Endodermal cell (in vitro differentiated cells): ENCODE results near the gene ALOX5AP. TPM values are rescaled to one million over a fixed set of nuclear protein-coding genes. Genes with fewer than 3 reads are reported as not detected.

Source experiments
- DNase-seq: peaks from one replicate; pipeline ENCODE4 v3.0.0-alpha.2; 2017
- H3K27ac ChIP-seq: 2 replicates; pipeline ENCODE4 v1.5.1; 2013; ENCODE audit warnings: mild to moderate bottlenecking, low read depth, low read length, moderate library complexity
- H3K27me3 ChIP-seq: 2 replicates; pipeline ENCODE4 v1.6.1; 2013; ENCODE audit warnings: mild to moderate bottlenecking, low read length, moderate library complexity; ENCODE audit not compliant: insufficient read depth, control insufficient read depth, poor library complexity, severe bottlenecking
- H3K36me3 ChIP-seq: 2 replicates; pipeline ENCODE4 v1.7.0; 2013; ENCODE audit warnings: mild to moderate bottlenecking, low read length, moderate library complexity; ENCODE audit not compliant: control insufficient read depth, insufficient read depth
- H3K4me1 ChIP-seq: one replicate; pipeline ENCODE4 v1.7.0; 2013; ENCODE audit warnings: low read length; ENCODE audit not compliant: control insufficient read depth, insufficient read depth
- H3K4me3 ChIP-seq: 2 replicates; pipeline ENCODE4 v1.5.1; 2013; ENCODE audit warnings: mild to moderate bottlenecking, low read length, moderate library complexity
- H3K9ac ChIP-seq: 2 replicates; pipeline ENCODE4 v1.6.1; 2013; ENCODE audit warnings: mild to moderate bottlenecking, low read length, moderate library complexity; ENCODE audit not compliant: poor library complexity, severe bottlenecking; ENCODE audit errors: extremely low read depth
- H3K9me3 ChIP-seq: 2 replicates; pipeline ENCODE4 v1.6.1; 2013; ENCODE audit warnings: mild to moderate bottlenecking, low read length, moderate library complexity; ENCODE audit not compliant: control insufficient read depth
- H3K27ac Mint-ChIP-seq: 2 replicates; pipeline ENCODE4 v1.8.0; 2020; ENCODE audit warnings: mixed read lengths
- H3K27me3 Mint-ChIP-seq: 2 replicates; pipeline ENCODE4 v1.8.0; 2021; ENCODE audit warnings: mild to moderate bottlenecking, mixed read lengths; ENCODE audit not compliant: insufficient read depth
- H3K36me3 Mint-ChIP-seq: 2 replicates; pipeline ENCODE4 v1.8.0; 2020; ENCODE audit warnings: low read depth, mixed read lengths
- H3K4me1 Mint-ChIP-seq: 2 replicates; pipeline ENCODE4 v1.8.0; 2020; ENCODE audit warnings: mixed read lengths
- H3K4me3 Mint-ChIP-seq: 2 replicates; pipeline ENCODE4 v1.8.0; 2020; ENCODE audit warnings: mild to moderate bottlenecking, moderate library complexity, mixed read lengths
- H3K9me3 Mint-ChIP-seq: 2 replicates; pipeline ENCODE4 v1.8.0; 2020; ENCODE audit warnings: mild to moderate bottlenecking, mixed read lengths
- CTCF ChIP-seq: fragments of 200-600 bp; sonication (generic); conservative IDR thresholded peaks from 2 replicates; pipeline ENCODE4 v1.5.0; 2021; ENCODE audit warnings: antibody characterized with exemption, mild to moderate bottlenecking
- WGBS, 2 experiments: methylation state at CpG; one replicate each; pipeline versions ENCODE4 v1.1.5 to v1.1.7; 2013; ENCODE audit warnings: missing lambda C conversion rate in 2 of 2, mixed read lengths in 1 of 2; ENCODE audit not compliant: insufficient coverage in 1 of 2, insufficient read length in 1 of 2; 5-methylcytosine and 5-hydroxymethylcytosine counted together
- total RNA-seq, 2 donors: library from RNA; stranded (reverse); fragmentation: NEBNext Ultra II Directional in 1 of 2; extraction: Animal tissue kit (Norgen Biotek cat#: 25700) in 1 of 2; gene quantifications; 2 replicates in 1 of 2; 3 replicates in 1 of 2; pipeline ENCODE4 v1.2.1, GENCODE V29; 2021

The ALOX5AP gene
- total RNA-seq, 2 donors from 2014 or later: not detected

- peaks cover 34% of the 10 kb centered on the region for H3K4me1 Mint-ChIP-seq
- DNase-seq: peak; percentile 55
- no peaks in the 10 kb centered on the region for H3K36me3 ChIP-seq
- H3K9ac ChIP-seq: no peak overlapping the region
- no peak overlapping the region for H3K4me3 ChIP-seq
- 77 to 82% methylated on average over 3 to 9 of the region's 9 CpGs for WGBS, 2 experiments
- H3K27me3 ChIP-seq: no peaks in the 10 kb centered on the region
- H3K36me3 Mint-ChIP-seq: no peaks in the 10 kb centered on the region
- no peaks in the 10 kb centered on the region for H3K9me3 Mint-ChIP-seq
- no peak overlapping the region for H3K4me3 Mint-ChIP-seq
- H3K4me1 ChIP-seq: peaks cover 11% of the 10 kb centered on the region
- no peak overlapping the region for H3K27ac Mint-ChIP-seq
- no peak overlapping the region for H3K27ac ChIP-seq
- TF ChIP-seq CTCF: no peak
- H3K27me3 Mint-ChIP-seq: peaks cover 3% of the 10 kb centered on the region
- no peaks in the 10 kb centered on the region for H3K9me3 ChIP-seq
Observed at GRCh38 chr13:30738526-30739236, 3.3 kb downstream of the ALOX5AP start.

- H3K27me3 ChIP-seq: no peaks in the 10 kb centered on the region
- Mint-ChIP-seq H3K36me3 (no peaks in the 10 kb centered on the region), H3K27me3 (peaks cover 3% of the 10 kb centered on the region), H3K4me1 (peaks cover 35% of the 10 kb centered on the region), H3K4me3 (no peak overlapping the region), H3K9me3 (no peaks in the 10 kb centered on the region), H3K27ac (no peak overlapping the region)
- H3K27ac ChIP-seq: no peak overlapping the region
- TF ChIP-seq CTCF: no peak
- peaks cover 11% of the 10 kb centered on the region for H3K4me1 ChIP-seq
- H3K36me3 ChIP-seq: no peaks in the 10 kb centered on the region
- H3K4me3 ChIP-seq: no peak overlapping the region
- no peak overlapping the region for H3K9ac ChIP-seq
- 93 to 100% methylated on average over 1 to 2 of the region's 2 CpGs for WGBS, 2 experiments
- H3K9me3 ChIP-seq: no peaks in the 10 kb centered on the region
- DNase-seq: no peak
Observed at GRCh38 chr13:30739237-30739528, 3.8 kb downstream of the ALOX5AP start.

- Mint-ChIP-seq H3K27ac (peak overlapping the region; percentile 67), H3K27me3 (peaks cover 1% of the 10 kb centered on the region), H3K36me3 (no peaks in the 10 kb centered on the region), H3K9me3 (no peaks in the 10 kb centered on the region), H3K4me3 (peak overlapping the region; percentile 2), H3K4me1 (peaks cover 38% of the 10 kb centered on the region)
- Histone ChIP-seq H3K4me3 (peak overlapping the region; percentile 61), H3K4me1 (peaks cover 11% of the 10 kb centered on the region), H3K36me3 (no peaks in the 10 kb centered on the region), H3K9me3 (no peaks in the 10 kb centered on the region), H3K9ac (peak overlapping the region; percentile 22), H3K27me3 (no peaks in the 10 kb centered on the region), H3K27ac (peak overlapping the region; percentile 0)
- no peak for TF ChIP-seq CTCF
- WGBS, 2 experiments: 59 to 78% methylated on average over 9 to 14 of the region's 14 CpGs
- peak; percentile 73 for DNase-seq
Observed at GRCh38 chr13:30739761-30740642, 4.7 kb downstream of the ALOX5AP start.
